PC-3 (cell line): ENCODE data around the gene PRIMA1.

Experiments
- CTCF ChIP-seq: fragments of 300-600 bp; sonication (generic); conservative IDR thresholded peaks from 2 replicates; pipeline ENCODE4 v1.5.1; 2017; ENCODE audit warnings: antibody characterized with exemption, low read depth, mild to moderate bottlenecking, low read length
- EZH2 ChIP-seq: fragments of 300-600 bp; sonication (generic); IDR thresholded peaks from one replicate; pipeline ENCODE4 v1.6.1; 2017; ENCODE audit warnings: antibody characterized with exemption, mild to moderate bottlenecking, low read length; ENCODE audit not compliant: unreplicated experiment
- EZH2phosphoT487 ChIP-seq: fragments of 300-600 bp; sonication (generic); IDR thresholded peaks from 2 replicates; pipeline ENCODE4 v1.6.1; 2018; ENCODE audit warnings: mild to moderate bottlenecking, antibody characterized with exemption, low read length, borderline replicate concordance

DNA sequence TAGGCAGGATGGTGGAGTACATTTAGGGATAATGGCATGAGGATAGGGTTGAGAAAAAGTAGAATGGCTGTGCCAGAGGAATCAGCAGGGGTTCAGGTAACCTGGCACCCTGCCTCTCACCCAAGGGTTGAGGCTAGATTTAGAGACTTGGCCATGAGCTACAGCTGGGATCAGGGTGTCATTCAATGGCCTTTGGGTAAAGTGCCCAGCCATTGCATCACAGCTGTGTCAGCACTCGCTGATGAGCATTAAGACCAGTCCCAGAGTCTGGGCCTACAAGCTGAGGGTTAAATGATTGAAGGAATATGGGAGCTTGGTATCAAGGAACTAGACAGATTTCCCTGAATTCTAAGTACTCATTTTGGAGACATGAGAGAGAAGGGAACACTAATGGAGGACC lies 113.9 kb downstream of the PRIMA1 start:
- TF ChIP-seq CTCF (no peak), EZH2phosphoT487 (no peak), EZH2 (no peak)
